Inflammatory macrophage treated with lipopolysaccharide for 1 hour (primary cell): Measurements from ENCODE around the gene DCAF7.

Experiments used
- DNase-seq, 2 donors: peaks; one replicate each; pipeline ENCODE4 v3.0.0-alpha.2; 2020 to 2022

DCAF7 gene

DNA sequence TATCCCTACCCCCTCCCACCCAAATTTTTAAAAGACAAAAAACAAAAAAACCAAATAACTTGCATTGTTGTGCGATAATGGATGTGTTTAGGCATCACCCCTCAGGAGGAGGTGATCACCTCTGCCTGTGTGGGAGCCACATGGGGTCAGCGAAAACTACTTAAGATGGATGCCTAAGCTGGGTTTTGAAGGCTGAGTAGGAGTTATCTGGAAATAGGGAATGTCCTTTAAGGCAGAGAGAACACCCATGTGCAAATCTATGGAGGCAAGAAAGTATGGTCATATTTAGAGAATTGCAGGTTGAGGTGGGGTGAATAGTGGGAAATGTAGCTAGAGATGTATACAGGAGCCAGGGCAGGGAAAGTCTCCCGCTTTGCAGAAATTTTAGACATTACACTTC is 44.9 kb downstream of the DCAF7 start:
- DNase-seq: no peak

DNA sequence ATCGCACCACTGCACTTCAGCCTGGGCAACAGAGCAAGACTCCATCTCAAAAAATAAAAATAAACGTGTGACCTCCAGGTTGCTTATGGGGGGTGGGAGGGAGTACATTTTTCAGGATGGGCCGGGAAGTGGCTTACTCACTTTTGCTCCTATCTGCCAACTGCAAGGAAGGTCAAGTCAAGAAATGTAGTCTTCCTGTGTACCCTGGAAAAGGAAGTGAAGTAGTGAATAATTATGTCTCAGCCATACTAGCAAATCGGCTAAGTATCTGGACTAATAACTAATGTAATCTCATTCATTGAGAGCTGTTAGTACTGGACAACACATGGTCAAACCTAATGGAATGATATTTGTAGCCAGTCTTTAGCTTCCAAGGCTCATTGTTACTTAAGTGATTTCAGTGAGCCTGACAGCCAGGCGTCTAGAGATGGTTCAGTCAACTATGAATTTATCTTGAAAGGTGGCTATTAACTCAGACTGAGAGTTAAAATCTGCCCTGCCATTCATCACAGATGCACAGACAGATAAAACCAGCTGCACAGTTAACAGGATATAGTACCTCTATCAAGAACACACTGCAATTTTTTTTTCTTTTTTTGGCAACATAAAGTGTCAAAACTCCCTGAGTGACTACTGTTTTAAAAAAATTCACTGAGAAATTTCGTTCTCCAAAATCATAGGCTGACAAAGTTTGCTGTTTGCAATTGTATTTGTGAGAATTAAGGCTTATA is 46.7 kb downstream of the DCAF7 start:
- no peak for DNase-seq

DNA sequence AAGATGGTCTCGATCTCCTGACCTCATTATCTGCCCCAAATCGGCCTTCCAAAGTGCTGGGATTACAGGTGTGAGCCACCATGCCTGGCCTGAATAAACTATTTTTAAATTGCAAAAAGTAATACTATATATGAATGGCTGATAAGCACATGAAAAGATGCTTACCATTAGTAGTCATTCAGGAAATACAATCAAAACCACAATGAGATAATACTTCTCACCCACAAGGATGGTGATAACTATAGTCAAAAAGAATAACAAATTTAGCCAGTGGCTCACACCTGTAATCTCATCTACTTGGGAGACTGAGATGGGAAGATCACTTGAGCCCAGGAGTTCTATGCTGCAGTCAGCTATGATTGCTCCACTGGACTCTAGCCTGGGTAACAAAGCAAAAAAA is 48.0 kb downstream of the DCAF7 start:
- DNase-seq: no peak

DNA sequence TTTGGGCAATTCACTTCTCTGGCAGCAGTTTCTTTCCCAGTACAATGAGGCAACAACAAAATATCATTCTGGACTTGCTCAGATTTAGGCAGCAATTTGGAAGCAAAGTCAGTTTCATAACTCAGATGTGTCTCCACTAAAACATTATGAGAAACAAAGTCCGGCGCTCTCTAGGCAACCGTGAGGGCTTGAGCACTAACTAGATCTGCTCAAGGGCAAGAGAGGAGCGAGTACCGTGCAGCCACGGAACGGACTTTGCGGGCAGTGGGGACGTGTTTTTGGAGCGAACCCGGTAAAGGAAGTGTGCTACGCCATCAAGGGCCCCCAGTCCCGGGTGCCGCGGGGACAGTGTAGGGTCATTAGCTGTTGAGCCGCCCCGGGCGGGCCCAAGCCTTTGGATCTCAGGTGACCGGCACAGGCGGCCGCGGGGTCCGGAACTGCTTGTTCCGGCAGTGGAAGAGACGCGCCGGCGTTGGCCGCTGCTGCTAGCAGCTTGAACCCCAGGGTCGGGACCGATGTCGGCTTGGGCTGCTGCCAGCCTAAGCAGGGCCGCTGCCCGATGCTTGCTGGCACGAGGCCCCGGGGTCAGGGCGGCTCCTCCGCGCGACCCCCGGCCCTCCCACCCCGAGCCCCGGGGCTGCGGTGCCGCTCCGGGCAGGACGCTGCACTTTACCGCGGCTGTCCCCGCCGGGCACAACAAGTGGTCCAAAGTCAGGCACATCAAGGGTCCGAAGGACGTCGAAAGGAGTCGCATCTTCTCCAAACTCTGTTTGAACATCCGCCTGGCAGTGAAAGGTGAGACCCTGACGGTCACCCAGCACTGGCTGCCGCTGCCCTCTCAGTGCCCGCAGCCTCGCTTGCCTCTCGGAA is 50.5 kb downstream of the DCAF7 start, which contains the start of gene TACO1:
Gene TACO1 (plus strand): TSS at position 327 of the 870 bp plus-strand sequence. CDS start 189 bp downstream, at position 516.
- peak; percentile 60 to 90 for DNase-seq

DNA sequence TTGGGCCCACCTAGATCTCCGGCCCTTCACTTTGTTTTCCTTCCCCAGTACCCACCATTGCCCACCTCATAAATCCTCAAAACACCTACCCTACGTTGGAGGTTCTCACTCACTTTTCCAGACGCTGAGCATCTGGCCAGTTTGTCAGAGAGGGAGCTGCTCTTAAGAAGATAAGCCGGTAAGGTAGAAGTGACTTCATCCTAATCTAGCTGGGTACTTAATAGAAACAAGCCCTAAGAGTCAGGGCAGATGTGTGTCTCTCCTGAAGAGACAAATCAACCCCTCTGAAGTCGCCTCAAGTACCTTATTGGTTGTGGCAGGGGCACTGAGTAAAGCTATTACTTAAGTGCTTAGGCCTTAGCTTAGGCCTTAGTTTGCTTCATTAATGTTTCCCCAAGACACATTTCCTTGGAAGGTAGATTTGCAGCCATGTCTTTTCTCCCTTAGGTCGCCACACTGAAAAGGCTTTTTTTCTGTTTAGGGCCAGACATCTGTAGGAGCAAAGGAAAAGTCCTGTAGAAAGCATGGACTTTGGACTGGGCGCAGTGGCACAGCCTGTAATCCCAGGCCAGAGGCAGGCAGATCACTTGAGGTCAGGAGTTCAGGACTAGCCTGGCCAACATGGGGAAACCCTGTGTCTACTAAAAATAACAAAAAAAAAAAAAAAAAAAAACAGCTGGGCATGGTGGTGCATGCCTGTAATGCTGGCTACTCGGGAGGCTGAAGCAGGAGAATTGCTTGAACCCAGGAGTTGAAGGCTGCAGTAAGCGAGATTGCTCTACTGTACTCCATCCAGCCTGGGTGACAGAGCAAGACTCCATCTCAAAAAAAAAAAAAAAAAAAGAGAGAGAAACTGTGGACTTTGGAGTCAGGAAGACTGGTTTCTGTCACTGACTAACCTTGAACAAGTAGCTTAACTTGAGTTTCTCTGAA is 51.4 kb downstream of the DCAF7 start:
- no peak for DNase-seq

DNA sequence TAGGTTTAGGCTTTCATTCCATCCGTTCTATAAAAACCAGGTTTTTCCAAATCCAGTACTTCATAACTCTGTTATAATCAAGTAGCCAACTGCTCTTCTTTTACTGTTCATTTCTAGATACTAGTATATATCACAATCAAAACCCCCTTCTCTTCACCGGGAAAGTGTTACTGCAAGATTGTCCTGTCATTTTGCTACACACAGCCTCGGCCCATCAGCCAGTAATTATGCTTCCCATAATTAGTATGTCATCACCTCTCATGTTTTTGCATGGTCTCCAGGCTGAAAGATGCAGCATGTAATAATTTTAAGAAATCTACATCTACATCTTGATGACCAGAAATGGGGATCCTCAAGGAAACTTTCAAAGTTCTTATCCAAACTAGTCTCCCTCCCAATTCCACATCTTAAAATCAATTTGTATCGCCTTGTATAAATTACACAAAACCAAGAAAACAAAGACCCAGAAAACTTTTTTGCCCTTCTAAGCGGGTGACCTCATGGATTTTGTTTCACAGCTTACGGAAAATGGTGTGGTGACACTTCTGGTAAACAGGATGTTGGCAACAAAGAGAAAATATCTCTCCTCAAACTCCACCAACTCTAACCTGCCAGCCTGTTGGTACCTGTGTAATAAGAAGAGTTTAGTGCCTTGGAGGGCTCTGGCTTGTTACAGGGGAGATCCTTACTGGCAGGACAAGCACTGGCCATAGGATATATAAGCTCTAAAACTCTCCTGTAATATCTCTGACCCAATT is 59.7 kb downstream of the DCAF7 start:
- no peak for DNase-seq

DNA sequence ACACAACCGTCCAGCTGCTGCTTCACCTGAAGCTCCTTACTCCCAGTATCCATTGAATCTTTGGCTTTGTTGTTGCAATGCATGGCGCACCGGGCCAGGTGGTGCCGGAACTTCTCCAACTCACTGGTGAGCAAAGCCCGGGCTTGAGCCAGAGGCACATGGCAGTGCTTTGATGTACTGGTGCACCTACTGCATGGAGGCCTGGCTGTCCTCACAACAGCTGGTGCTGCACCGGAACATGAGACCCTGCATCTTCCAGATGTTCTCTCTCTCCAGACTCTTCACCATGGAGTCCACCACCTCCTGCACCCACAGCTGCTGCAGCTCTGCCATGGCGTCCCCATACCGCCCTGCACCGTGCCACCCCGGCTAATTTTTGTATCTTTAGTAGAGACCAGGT is 60.6 kb downstream of the DCAF7 start:
- no peak for DNase-seq

DNA sequence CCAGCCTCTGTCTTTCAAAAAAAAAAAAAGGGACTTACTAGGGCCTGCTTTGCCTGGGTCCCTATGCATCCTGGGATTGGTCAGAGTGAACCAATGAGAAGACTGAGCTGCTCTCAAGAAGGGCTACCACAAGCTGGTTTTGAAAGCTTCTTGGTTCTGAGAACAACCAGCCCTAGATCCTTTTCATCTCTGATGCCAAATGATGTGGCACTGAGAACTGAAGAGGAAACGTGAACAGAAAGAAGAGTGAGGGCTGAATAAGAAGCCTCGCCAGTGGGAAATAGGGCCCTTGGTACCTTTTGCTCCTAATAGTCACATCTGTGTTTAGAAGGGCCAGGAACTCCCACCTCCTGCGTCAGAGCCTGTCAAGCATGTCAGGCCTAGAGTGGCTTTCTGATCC is 61.1 kb downstream of the DCAF7 start:
- no peak for DNase-seq

DNA sequence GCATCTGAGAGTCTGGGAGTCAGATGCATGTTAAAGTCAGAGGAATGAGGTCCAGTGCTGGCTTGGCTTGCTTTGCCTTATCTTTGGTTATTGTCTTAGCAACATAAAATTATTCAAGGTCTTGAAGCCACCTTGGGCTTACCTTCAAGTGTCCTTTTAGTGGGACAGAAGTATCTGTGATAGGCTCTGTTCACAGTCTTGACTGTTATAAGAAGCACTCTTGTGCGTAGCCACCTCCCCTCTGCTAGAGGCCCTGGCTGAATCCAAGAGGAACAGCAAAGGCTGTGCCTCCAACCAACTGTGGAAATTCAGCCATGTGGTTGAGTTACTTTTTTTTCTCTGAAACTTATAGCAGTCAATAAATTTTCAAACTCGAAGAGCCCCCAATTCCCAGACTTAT is 63.4 kb downstream of the DCAF7 start:
- no peak for DNase-seq

DNA sequence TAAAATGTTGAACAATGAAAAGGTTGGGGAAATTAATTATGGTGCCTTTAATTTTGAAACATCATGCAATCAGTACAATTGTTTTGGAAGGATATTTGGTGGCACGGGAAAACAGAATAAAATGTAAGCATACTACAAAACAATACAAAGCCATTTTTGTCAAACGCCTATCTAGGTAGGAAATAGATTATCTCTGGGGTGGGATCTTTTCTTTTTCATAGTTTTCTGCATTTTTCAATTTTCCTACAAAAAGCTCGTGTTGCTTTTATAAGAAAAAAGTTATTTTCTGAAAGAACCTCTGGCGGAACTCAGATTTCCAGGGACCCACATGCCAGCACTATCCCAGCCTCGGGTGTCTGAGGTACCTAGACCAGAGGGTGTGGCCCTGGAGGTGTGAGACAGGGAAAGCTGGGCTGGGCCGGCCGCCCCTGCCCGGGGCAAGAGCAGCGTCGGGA is 71.0 kb downstream of the DCAF7 start:
- no peak for DNase-seq

DNA sequence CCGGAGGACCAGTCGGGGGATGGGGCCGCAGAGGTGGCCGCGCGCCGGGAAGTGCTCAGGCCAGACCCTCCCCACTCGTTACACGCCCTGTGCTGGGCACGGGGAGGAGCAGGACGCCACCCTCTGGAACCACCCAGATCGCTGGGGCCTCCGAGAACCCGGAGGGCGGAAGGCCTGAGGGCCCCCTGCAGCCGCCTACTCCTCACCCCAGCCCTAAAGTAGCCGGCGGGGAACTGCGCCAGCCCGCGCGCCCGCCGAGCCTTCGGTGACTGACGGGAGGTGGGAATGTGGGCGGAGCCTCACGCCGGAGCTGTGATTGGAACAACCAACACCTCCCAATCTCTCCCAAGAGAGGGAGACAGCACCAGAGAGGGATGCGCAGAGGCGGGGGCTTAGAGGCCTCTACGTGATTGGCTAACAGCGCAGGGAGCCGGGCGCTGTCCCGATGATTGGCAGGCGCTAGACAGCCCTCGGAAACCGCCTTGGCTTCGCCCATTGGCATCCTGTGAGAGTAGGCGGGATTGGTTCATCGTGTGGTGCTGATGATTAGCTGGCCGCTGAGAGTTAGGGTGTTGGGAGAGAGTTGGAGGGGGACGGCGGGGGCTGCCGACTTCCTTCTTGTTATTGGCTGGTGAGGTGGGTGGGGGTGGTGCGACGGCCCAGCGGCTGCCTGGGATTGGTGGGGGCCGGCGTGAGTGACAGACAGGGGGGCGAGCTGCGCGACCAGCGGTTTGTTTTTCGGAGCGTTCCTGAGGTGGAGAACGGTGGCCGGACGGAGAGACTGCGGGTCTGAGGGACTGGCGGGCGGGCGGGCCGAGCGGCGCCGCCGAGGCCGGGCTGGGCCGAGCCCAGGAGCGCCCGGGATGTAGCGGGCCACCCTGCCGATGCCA is 71.7 kb downstream of the DCAF7 start, which contains the start of gene MAP3K3:
Gene MAP3K3 (plus strand): TSS at position 734 of the 890 bp plus-strand sequence. CDS start 343 bp downstream, outside the sequence.
- peak; percentile 99 to 100 for DNase-seq

DNA sequence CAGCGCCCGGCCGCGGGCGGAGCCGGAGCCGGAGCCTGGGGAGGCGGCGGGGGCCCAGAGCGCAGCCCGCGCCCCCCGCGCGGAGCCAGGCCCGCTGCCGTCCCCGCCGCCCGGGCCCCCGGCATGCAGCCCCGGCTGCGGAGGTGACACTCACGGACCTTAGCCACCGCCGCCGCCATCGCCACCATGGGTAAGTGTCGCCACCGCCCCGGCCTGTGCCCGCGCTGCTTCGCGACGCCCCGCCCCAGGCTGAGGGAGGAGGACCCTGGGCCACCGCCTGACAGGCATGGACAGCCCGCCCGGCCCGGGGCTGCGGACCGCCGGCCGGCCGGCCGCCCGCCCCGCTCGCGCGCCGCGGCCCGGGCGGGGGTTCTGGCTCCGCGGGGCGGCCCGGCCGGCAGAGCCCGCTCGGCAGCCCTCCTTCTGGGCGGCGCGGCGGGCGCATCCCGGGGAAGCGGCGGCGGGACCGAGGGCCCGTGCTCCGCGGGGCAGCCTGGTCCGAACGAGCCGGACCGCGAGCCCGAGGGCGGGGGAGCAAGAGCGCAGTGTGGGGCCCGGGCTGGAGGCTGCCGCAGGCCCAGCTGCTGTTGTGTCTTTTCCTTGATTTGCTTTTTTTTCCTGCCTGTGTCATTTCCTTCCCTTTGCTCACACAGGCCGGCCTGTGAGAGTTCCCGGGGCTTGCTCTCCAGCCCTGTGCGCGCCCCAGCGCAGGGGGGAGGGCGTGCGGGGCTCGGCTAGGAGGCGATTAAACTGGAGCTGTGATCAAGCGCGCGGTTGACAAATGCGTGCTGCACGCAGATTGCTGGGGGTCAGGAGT is 72.5 kb downstream of the DCAF7 start:
- DNase-seq: peak; percentile 64

DNA sequence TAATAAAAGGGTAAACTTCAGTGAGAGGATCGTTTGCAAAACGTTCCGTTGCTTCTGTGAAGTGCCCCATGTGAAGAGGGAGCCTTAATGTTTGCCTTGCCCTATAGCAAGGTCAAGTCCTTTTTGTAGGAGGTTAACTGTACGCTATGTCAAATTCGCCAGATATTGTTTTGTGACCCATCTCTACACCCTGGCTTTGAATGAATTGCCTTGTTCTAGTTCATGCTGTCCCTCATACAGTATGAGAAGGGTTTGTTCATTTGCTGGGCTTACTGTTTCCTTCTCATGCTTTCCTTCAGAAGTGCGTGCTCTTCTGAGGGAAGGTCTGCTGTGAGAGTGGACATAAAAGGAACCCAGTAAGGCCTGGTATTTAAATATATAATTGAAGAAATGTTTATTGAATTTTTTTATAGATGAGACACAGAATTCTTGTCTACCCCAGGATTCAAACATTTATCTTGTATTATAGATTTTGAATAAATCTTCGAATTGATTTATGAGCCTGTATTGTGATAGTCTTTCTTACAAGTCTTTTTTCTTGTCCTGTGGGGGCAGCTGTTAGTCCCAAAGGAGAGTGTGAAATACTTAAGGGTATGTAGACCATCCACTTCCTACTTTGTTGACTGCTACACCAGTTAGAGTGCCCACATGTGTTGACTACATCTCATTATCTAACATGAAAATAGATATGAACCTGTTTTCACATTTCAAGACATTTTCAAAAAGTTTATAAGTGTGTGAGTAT is 73.7 kb downstream of the DCAF7 start:
- DNase-seq: no peak

DNA sequence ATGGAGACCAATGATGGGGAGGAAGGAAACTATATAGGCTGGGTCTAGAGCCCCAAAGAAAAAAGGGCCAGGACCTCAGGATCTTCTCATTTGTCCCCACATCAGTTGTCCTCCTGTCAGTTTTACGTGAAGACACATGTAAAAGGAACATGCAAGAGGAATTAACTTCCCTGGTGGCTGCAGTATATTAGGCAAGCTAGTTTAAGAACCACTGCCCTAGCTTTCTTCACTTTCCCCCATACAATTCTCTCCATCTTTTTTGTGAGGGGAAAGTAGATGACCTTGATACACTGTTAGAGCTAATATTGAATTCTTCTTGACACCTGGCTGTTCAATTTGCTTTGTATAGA is 74.2 kb downstream of the DCAF7 start:
- DNase-seq: no peak

DNA sequence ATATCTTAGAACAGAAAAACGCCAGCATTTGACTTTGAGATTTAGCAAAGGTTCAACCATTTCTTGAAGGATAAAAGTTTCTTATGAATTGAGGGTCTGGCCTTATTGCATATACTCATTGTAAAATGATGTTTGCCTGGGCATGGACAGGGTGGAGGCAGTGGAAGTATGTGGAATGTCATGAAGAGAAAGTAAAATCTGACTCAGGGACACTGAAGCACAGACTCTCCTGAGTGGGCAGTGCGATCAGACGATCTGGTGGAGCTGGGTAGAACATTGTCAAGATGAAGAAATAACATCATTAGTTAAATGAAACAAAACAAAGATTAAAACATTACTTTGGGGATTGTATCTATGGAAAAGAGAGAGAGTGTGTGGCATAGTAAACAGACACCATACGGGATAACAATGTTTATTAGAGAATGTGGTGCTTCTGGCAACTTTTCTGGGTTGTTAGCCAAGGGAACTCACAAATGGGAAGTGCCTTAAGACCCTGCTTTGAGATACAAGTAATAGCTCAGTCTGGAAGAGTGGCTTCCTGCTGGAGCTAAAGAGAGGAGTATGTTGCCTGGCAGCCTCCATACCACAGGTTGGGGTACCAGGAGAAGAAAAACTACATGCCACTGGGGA is 76.4 kb downstream of the DCAF7 start:
- DNase-seq: peak; percentile 37

DNA sequence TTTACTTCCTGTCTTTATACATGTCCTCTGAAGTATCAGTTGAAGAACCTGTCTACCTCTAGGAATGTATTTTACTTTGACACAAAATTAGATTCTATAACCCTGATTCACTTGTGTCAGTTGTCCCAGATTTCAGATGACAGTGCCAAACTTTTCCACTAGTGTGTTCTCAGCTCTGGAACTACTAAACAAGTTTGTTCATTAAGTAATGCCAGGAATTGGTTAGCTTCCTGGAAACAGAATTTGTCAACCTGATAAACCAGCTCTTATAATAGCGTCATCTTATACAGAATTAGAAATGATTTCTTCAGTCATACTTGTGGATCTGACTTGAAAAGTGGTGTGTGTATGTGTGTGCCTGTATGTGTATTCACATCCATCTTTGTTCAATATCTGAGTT is 79.3 kb downstream of the DCAF7 start:
- DNase-seq: no peak

DNA sequence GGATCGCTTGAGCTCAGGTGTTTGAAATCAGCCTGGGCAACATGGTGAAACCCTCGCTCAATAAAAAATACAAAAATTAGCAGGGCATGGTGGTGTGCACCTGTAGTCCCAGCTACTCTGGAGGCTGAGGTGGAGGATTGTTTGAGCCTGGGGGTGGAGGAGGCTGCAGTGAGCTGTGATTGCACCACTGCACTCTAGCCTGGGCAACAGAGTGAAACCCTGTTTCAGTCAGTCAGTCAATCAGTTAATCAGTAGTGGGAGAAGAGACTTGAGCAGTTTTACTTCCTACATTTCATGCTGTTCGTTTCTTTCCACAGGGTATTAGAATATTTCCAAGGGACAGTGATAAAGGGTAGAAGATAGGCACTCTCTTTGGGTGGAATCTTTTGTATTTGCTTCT is 80.8 kb downstream of the DCAF7 start:
- no peak for DNase-seq

DNA sequence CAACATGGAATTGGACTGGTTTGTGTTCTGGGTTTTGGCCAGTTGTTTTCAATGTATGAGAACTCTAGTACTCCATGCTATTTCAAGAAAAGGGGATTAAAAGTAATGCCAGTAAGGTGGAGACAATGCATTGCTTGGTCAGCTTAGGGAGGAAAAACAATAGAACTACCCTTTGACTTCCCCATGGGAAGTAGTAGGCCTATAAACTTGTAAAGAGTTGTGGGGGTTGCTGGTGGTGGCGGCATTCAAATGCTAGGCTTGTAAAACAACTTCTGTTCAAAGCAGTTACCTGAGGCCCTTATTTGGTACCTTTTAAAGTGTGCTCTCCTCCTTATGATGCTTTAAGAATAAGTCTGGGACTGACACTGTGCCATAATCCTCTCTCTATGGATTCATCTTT is 81.3 kb downstream of the DCAF7 start:
- no peak for DNase-seq

DNA sequence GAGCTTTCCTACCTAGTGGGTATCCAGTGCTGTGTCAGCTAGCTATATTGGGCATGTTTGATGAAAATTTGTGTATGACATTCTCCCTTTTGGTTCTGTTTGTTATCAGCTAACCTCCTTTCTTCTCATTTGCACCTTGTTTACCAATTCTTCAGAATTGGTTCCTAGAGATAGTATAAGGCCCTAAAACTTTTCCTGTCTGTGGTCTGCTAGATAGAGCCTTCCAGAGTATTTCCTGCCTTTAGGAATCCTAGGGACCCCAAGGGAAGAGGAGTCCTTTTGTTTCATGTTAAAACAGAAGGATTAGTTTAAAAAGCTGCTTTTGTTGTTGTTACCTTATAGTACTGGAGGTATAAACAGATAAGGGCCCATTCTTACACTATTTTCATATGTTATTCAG is 83.5 kb downstream of the DCAF7 start:
- DNase-seq: no peak
